ENCODE results near the gene UBQLN1. TPM values are rescaled to one million over a fixed set of nuclear protein-coding genes. Genes with fewer than 3 reads are reported as not detected.

UBQLN1 gene
- total and polyA plus RNA-seq, 7 experiments from 2014 or later = 71.8 to 139 (median 111) TPM

GRCh38 chr9:83662933-83663332 is 44.8 kb downstream of the UBQLN1 start:
- Histone ChIP-seq H3K27ac (ENCODE audit: low read depth, low read length) (no peak overlapping the region), H3K4me1 (ENCODE audit: control insufficient read depth in 2 of 2, insufficient read depth in 2 of 2, low read length in 2 of 2) (no peaks in the 10 kb centered on the region), H3K27me3 (ENCODE audit: control insufficient read depth in 2 of 2, insufficient read depth in 2 of 2, low read length in 2 of 2) (no peaks in the 10 kb centered on the region), H3K36me3 (ENCODE audit: control insufficient read depth in 2 of 3, insufficient read depth in 3 of 3, low read length in 3 of 3) (peaks cover 20 to 67% (median 22%) of the 10 kb centered on the region in 3 experiments), H3K9me3 (ENCODE audit: control insufficient read depth in 2 of 3, low read length in 3 of 3) (no peaks in the 10 kb centered on the region), H3K4me3 (ENCODE audit: low read length) (no peak overlapping the region)
- Mint-ChIP-seq H3K9me3 (no peaks in the 10 kb centered on the region), H3K4me3 (no peak overlapping the region), H3K27me3 (no peaks in the 10 kb centered on the region), H3K36me3 (peaks cover 3 to 52% (median 24%) of the 10 kb centered on the region in 5 donors), H3K4me1 (peaks cover 6 to 23% (median 15%) of the 10 kb centered on the region in 7 donors), H3K27ac (peak overlapping the region in 2 of 9 donors; percentile 59 to 60)
- ATAC-seq = no peak
- intact Hi-C loops (cut with micrococcal nuclease) = no loop called here
- DNase-seq = no peak
- ChIA-PET POLR2A (interaction anchor here (0.8 to 0.9 kb wide), 2 partner anchors 9 to 91 kb away, joined by 3 to 4 read pairs; no protein-coding TSS in a partner anchor), CTCF (no interaction called here)

- Mint-ChIP-seq H3K27me3 (no peaks in the 10 kb centered on the region), H3K4me1 (peaks cover 0 to 2% (median 0%) of the 10 kb centered on the region in 7 donors), H3K36me3 (peaks cover 13 to 48% (median 33%) of the 10 kb centered on the region in 5 donors), H3K9me3 (no peaks in the 10 kb centered on the region), H3K27ac (no peak overlapping the region), H3K4me3 (no peak overlapping the region)
- no peaks in the 10 kb centered on the region for H3K4me1 ChIP-seq (ENCODE audit: control insufficient read depth in 2 of 2, insufficient read depth in 2 of 2, low read length in 2 of 2)
- H3K4me3 ChIP-seq (ENCODE audit: low read length) = no peak overlapping the region
- H3K9me3 ChIP-seq (ENCODE audit: control insufficient read depth in 2 of 3, low read length in 3 of 3) = no peaks in the 10 kb centered on the region
- ChIA-PET POLR2A (interaction anchor here (0.7 to 1.2 kb wide), 2 partner anchors 31 to 51 kb away, joined by 3 read pairs; partner anchors contain the start of gene UBQLN1), CTCF (no interaction called here)
- H3K27ac ChIP-seq (ENCODE audit: low read depth, low read length) = no peak overlapping the region
- DNase-seq (no peak), ATAC-seq (no peak)
- no peaks in the 10 kb centered on the region for H3K27me3 ChIP-seq (ENCODE audit: control insufficient read depth in 2 of 2, insufficient read depth in 2 of 2, low read length in 2 of 2)
- intact Hi-C loops (cut with micrococcal nuclease) = no loop called here
- peaks cover 14 to 85% (median 34%) of the 10 kb centered on the region in 3 experiments for H3K36me3 ChIP-seq (ENCODE audit: control insufficient read depth in 2 of 3, insufficient read depth in 3 of 3, low read length in 3 of 3)
Observed at GRCh38 chr9:83656952-83657351, 50.8 kb downstream of the UBQLN1 start.

- Mint-ChIP-seq H3K27ac (peak overlapping the region in 1 of 9 donors; percentile 48), H3K4me1 (peaks cover 0 to 2% (median 0%) of the 10 kb centered on the region in 7 donors), H3K27me3 (no peaks in the 10 kb centered on the region), H3K9me3 (no peaks in the 10 kb centered on the region), H3K36me3 (peaks cover 13 to 47% (median 37%) of the 10 kb centered on the region in 5 donors), H3K4me3 (no peak overlapping the region)
- no peaks in the 10 kb centered on the region for H3K27me3 ChIP-seq (ENCODE audit: control insufficient read depth in 2 of 2, insufficient read depth in 2 of 2, low read length in 2 of 2)
- intact Hi-C loops (cut with micrococcal nuclease) = no loop called here
- POLR2A ChIA-PET = no interaction called here
- CTCF ChIA-PET = no interaction called here
- no peak overlapping the region for H3K4me3 ChIP-seq (ENCODE audit: low read length)
- H3K4me1 ChIP-seq (ENCODE audit: control insufficient read depth in 2 of 2, insufficient read depth in 2 of 2, low read length in 2 of 2) = no peaks in the 10 kb centered on the region
- peaks cover 7 to 84% (median 28%) of the 10 kb centered on the region in 3 experiments for H3K36me3 ChIP-seq (ENCODE audit: control insufficient read depth in 2 of 3, insufficient read depth in 3 of 3, low read length in 3 of 3)
- H3K27ac ChIP-seq (ENCODE audit: low read depth, low read length) = no peak overlapping the region
- ATAC-seq (no peak), DNase-seq (no peak)
- no peaks in the 10 kb centered on the region for H3K9me3 ChIP-seq (ENCODE audit: control insufficient read depth in 2 of 3, low read length in 3 of 3)
Observed at GRCh38 chr9:83656032-83656680, 51.6 kb downstream of the UBQLN1 start.

- H3K36me3 Mint-ChIP-seq = peaks cover 13 to 48% (median 37%) of the 10 kb centered on the region in 5 donors
- ATAC-seq = no peak
Observed at GRCh38 chr9:83655433-83655832, 52.3 kb downstream of the UBQLN1 start.

GRCh38 chr9:83652433-83652832 is 55.3 kb downstream of the UBQLN1 start:
- Histone ChIP-seq H3K36me3 (ENCODE audit: control insufficient read depth in 2 of 3, insufficient read depth in 3 of 3, low read length in 3 of 3) (peaks cover 0 to 51% (median 15%) of the 10 kb centered on the region in 3 experiments), H3K27ac (ENCODE audit: low read depth, low read length) (no peak overlapping the region), H3K4me3 (ENCODE audit: low read length) (no peak overlapping the region), H3K9me3 (ENCODE audit: control insufficient read depth in 2 of 3, low read length in 3 of 3) (no peaks in the 10 kb centered on the region), H3K4me1 (ENCODE audit: control insufficient read depth in 2 of 2, insufficient read depth in 2 of 2, low read length in 2 of 2) (no peaks in the 10 kb centered on the region), H3K27me3 (ENCODE audit: control insufficient read depth in 2 of 2, insufficient read depth in 2 of 2, low read length in 2 of 2) (no peaks in the 10 kb centered on the region)
- Mint-ChIP-seq H3K36me3 (peaks cover 9 to 39% (median 33%) of the 10 kb centered on the region in 5 donors), H3K27me3 (no peaks in the 10 kb centered on the region), H3K9me3 (no peaks in the 10 kb centered on the region), H3K4me1 (peaks cover 0 to 6% (median 0%) of the 10 kb centered on the region in 7 donors), H3K27ac (peak overlapping the region in 1 of 9 donors; percentile 52), H3K4me3 (no peak overlapping the region)
- DNase-seq (no peak), ATAC-seq (no peak)
- CTCF ChIA-PET = interaction anchor here (1.8 kb wide), 1 partner anchor 32 kb away, joined by 5 read pairs; no protein-coding TSS in a partner anchor
- POLR2A ChIA-PET = no interaction called here
- intact Hi-C loops (cut with micrococcal nuclease) = no loop called here

More at GRCh38 chr9:83655433-83655832, 52.3 kb downstream of the UBQLN1 start:
- Mint-ChIP-seq H3K4me3 (no peak overlapping the region), H3K4me1 (peaks cover 0 to 2% (median 0%) of the 10 kb centered on the region in 7 donors), H3K27me3 (no peaks in the 10 kb centered on the region), H3K9me3 (no peaks in the 10 kb centered on the region), H3K27ac (peak overlapping the region in 1 of 9 donors; percentile 10)
- Histone ChIP-seq H3K27me3 (ENCODE audit: control insufficient read depth in 2 of 2, insufficient read depth in 2 of 2, low read length in 2 of 2) (no peaks in the 10 kb centered on the region), H3K27ac (ENCODE audit: low read depth, low read length) (no peak overlapping the region), H3K4me3 (ENCODE audit: low read length) (no peak overlapping the region), H3K9me3 (ENCODE audit: control insufficient read depth in 2 of 3, low read length in 3 of 3) (no peaks in the 10 kb centered on the region), H3K4me1 (ENCODE audit: control insufficient read depth in 2 of 2, insufficient read depth in 2 of 2, low read length in 2 of 2) (no peaks in the 10 kb centered on the region), H3K36me3 (ENCODE audit: control insufficient read depth in 2 of 3, insufficient read depth in 3 of 3, low read length in 3 of 3) (peaks cover 4 to 79% (median 23%) of the 10 kb centered on the region in 3 experiments)
- POLR2A ChIA-PET = no interaction called here
- intact Hi-C loops (cut with micrococcal nuclease) = no loop called here
- CTCF ChIA-PET = no interaction called here
- no peak for DNase-seq

GRCh38 chr9:83651558-83651957 is 56.2 kb downstream of the UBQLN1 start:
- Histone ChIP-seq H3K36me3 (ENCODE audit: control insufficient read depth in 2 of 3, insufficient read depth in 3 of 3, low read length in 3 of 3) (peaks cover 0 to 42% (median 13%) of the 10 kb centered on the region in 3 experiments), H3K27me3 (ENCODE audit: control insufficient read depth in 2 of 2, insufficient read depth in 2 of 2, low read length in 2 of 2) (no peaks in the 10 kb centered on the region), H3K9me3 (ENCODE audit: control insufficient read depth in 2 of 3, low read length in 3 of 3) (no peaks in the 10 kb centered on the region), H3K4me1 (ENCODE audit: control insufficient read depth in 2 of 2, insufficient read depth in 2 of 2, low read length in 2 of 2) (no peaks in the 10 kb centered on the region), H3K27ac (ENCODE audit: low read depth, low read length) (no peak overlapping the region), H3K4me3 (ENCODE audit: low read length) (no peak overlapping the region)
- H3K27me3 Mint-ChIP-seq = no peaks in the 10 kb centered on the region
- no peak overlapping the region for H3K4me3 Mint-ChIP-seq
- peaks cover 9 to 39% (median 33%) of the 10 kb centered on the region in 5 donors for H3K36me3 Mint-ChIP-seq
- DNase-seq = no peak
- CTCF ChIA-PET = interaction anchor here (0.6 to 2.2 kb wide), 3 partner anchors 31 to 317 kb away, joined by 3 to 7 read pairs (median 5); no protein-coding TSS in a partner anchor
- POLR2A ChIA-PET = no interaction called here
- intact Hi-C loops (cut with micrococcal nuclease) = no loop called here
- H3K27ac Mint-ChIP-seq = peak overlapping the region in 1 of 9 donors; percentile 32
- ATAC-seq = no peak
- H3K9me3 Mint-ChIP-seq = no peaks in the 10 kb centered on the region
- H3K4me1 Mint-ChIP-seq = peaks cover 0 to 6% (median 0%) of the 10 kb centered on the region in 7 donors

Data from naive thymus-derived CD4-positive, alpha-beta T cell (primary cell).